ENCODE measurements around the gene BMPR1B.

Gene BMPR1B

DNA sequence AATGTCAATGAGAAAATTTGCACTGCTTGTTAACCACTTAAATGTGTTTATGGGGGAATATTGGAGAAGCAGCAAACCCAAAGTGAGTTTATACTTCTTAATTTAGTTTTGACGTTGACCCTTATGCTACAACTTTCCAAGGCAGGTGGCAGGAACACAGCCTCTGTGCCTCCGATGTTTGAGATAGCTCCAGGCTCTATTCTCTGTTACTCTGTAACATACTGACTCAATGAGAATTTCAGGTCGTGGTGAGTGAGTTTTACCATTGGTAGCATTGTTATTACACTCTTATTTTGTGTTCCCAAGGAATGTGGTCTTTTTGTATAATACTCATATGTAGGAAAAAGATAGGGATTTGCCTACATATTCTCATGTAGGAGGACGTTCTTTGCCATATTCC, 210.7 kb downstream of the BMPR1B start:
- DNase-seq: no peak

DNA sequence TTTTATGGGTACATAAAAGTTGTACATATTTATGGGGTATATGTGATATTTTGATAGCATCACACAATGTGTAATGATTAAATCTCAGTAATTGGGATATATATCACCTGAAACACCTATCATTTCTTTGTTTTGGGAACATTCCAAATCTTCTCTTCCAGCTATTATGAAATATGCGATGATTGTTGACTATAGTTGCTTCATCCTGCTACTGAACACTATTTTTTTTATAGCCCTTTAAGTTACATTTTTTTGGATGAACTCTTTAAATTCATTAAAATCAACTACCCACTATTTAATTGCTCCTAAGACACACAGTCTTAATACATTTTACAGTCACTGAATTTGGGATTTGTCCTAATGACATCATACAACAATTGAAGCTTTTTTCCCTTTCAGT, 212.9 kb downstream of the BMPR1B start:
- DNase-seq: no peak

DNA sequence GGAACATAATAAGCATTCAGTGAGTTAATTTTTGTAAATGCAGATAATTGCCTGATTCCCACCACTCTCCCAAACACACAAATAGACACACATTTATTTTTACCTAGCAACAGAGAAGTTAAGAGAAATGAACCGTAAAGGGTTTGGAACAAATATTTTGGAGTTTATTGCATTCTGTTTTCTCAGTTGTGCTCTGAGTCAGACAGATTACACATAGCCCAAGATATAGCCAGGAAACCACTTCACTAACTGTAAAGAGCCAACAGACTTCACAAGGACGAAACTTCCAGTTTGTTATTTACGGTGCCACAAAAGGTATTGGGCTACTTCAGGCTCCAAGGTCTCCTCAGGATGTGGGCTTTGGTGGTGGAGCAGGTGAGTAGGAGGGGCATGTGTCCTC, 217.0 kb downstream of the BMPR1B start:
- DNase-seq: no peak

DNA sequence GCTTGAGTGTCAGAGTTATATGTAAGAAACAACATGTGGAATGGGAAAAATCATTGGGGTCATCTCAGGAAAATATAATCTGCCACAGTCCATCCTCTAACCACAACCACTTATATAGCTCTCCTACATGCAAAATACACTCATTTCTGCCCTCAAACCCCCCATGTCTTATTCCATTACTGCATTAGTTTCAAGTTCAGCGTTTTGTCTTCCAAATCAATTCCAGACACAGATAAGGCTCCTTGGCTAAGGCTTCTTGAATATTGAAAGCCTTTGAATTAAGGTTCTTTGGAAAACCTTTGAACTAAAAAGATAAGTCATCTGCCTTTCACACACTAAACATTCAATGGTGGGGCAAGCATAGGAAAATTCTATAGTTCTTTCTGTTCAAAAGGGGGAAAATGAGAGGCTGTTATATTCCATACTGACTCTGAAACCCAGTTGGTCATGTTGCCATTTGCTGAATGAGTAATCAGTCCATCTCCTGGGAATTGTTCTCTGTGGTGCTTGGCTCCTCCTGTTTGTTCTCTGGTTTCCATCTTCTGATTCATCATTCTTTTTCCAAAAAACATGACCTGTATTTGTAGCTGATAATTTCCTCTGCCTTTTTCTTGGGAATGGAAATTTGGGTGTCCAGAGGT, 218.7 kb downstream of the BMPR1B start:
- no peak for DNase-seq

DNA sequence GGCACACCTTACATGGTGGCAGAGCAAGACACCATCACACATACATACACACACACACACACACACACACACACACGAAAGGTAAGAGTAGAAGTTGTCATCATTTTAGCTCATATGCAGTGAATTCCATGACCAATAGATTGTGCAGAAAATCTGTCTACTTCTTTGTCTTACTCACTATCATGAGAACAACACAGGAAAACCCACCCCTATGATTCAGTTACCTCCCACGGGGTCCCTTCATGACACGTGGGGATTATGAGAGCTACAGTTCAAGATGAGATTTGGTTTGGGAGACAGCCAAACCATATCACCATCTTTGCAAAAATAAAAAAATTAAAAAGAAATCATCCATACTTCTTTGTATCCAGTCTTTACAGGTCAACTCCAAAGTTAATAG, 221.1 kb downstream of the BMPR1B start:
- no peak for DNase-seq

DNA sequence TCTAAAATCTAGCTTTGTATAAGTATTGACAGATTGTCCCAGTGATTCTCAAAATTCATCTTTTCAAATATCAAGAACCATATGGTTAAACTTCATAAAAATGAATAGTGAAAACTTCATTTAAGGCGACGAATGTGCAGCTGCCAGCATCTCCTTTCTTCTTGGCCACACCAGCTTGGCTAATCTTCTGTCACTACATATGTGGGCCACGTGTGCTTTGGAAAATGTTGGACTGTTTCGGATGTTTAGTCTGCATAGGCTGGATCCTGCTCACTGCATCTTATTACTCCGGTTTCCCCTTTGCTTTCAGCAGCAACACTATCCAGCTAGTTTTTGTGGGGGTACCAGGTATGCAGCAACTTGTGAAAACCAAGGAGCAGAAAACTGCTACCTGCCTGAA, 221.9 kb downstream of the BMPR1B start:
- no peak for DNase-seq

DNA sequence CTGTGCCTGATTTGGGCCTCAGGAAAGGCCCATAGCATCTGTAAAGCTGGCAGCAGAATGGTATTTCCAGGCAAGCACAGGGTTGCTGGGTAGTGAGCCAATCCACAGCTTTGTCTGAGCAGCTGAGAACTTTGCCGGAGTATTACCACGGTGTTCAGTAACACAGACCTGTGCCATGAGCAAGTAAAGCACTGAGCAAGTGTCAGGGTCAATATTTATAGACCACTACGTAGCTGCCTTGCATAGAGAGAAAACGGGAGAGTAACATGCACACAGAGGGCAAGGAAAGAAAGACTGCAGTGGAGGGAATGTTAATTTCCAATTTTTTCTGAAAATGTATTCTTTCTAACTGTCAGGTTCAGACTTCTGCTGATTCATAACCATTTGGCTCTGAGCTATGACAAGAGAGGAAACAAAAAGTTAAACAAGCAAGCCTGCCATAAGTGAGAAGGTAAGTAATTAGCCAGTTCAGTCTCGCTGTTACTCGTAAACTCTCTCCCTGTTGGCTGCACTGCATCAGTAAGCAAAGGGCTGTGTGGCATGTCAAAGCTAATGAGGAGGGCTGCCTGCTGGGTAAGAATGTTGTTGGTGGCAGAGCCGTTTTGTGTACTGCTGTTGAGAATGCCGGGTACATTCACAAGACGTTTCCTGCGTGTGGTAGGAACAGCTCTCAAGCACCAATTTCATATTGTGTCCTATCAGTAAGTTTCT, 238.1 kb downstream of the BMPR1B start:
- DNase-seq: no peak

DNA sequence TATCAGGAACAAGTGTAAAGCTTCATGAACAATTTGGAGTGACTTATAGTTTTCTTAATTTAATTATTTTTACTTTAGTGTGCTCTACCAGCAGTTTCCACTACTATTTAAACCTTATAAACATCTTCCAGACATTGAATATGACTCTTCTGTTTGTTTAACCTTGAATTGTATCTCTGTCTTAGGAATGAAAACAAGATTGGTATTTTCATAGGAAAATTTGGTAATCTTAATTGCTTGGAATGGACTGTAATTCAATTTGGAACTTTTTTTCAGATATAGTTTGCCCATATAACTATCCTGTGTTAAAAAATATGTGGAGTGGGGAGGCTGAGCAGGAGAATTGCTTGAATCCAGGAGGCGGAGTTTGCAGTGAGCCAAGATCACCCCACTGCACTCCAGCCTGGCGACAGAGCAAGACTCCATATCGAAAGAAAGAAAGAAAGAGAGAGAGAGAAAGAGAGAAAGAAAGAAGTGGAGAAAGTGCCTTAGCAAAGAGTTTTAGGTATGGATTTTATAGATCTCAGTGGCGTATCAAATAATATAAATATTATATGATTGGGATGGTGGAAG, 242.4 kb downstream of the BMPR1B start:
- DNase-seq: no peak

DNA sequence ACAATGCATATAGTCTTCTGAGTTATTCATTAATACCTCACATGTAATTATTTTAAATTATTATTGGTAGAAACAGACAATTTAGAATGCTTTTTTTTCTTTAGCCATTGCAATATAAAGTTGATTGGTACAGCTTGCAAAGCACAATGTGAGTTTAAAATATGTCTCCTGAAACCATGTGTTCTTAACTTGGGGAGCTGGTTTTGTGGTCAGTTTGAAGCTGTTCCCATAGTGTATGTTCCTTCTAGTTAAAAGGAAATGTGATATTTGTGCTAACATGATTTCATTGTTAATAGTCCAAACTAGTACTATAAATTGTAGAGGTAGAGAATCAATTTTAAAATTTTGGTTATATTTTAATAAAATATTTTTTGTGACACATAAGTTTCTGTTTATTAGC, 247.2 kb downstream of the BMPR1B start:
- no peak for DNase-seq

DNA sequence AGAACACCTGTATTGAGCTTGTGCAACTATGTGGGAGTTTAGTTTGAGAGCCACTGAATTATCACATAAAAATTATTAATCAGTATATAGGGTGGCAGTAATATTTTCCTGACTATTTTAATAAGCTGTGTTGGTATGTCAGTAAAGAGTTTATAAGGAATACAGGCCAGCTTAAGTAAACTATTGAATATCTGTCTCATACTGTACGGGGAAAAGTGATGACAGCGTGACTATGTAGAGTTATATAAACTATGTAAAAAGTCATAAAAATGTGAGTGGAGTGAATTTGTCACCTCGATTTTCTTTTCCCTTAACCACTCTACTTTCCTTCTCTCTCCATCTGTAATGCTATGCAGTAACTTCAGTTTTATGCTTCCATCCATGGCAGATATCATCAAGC, 250.2 kb downstream of the BMPR1B start:
- DNase-seq: no peak

DNA sequence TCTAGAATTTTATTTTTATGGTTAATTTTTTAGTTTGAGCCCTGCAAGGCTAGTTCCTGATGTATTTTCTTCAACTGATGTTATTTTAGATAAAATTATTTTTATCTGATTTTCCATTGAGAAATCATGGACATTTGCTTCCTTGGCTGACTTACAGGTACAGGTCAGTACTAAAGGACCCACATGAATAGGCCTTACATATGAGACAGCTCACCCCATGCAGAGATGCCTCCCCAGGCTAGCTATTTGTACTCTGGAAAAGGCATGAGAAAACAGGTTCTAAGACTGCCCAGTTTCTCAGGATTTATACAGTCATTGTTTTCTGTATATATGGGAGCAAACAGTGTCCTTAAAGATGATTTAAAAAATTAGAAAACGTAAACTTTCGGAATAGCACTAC, 255.5 kb downstream of the BMPR1B start:
- DNase-seq: no peak

DNA sequence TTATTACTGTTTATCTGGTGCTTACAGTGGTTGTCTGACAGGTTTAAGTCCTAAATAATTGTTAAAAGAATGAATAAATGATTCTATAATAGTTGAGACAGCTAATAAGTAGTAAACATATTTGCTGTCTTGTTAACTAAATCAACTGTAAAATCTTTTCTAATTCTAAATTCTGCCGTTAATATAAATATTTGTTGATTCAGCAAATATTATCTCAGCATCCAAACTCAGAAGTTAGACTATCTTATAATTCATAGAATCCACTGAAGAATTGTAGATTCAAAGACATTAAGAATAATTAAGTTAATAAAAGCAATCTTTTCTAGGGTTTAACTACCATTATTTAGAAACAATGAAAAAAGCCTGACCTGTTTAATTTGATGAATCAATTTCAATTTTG, 256.3 kb downstream of the BMPR1B start:
- DNase-seq: no peak

DNA sequence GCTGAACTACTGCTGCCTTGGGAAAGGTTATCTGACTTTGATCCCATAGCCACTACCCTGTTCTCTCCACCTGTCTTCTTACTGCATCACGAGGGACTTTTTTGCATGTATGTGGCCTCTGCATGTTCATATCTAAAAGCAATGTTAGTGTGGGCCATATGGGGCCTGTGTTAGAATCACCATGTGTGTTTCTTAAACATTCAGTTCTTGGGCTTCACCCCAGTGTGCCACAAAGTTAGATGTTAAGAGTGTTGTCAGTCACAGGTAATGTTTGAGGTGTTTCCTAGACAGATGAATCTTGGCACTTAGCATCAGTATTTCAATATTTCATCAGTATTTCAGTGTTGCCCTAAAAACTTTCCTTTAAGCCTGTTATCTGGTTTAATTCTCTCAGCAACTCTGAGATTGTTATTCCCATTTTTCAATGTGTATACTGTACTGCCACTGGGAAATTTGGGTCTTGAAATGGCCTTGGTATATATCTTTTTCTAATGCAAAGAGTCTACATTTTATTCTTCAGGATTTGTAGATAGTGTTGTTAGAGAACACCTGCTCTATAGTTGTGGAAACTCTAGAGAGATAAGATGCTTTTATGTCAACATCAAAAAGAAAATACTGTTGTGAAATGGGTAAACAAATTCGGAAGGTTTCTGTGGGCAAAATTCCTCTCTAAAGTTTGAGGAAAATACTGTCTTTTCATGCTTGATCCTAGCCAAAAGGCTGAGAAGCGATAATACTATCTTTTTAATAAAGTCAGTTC, 259.7 kb downstream of the BMPR1B start:
- no peak for DNase-seq

DNA sequence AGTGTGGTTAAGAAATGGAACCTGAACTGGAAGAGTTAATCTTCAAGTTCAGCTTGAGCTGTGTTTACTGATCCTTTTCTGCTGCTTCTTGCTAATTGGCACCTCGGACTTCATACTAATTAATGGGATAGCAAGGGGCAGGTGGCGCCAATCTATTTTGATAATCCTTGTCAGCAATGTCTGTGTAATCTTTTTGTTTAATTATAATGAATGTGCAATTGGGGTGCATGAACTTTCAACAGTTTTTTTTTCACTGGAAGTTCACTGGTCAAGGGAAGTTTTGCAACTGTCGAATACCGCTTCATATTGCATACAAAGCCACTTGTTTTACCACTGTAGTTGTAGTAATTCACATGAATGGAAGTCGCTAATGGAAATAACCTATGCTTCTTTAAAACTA, 261.0 kb downstream of the BMPR1B start:
- no peak for DNase-seq

DNA sequence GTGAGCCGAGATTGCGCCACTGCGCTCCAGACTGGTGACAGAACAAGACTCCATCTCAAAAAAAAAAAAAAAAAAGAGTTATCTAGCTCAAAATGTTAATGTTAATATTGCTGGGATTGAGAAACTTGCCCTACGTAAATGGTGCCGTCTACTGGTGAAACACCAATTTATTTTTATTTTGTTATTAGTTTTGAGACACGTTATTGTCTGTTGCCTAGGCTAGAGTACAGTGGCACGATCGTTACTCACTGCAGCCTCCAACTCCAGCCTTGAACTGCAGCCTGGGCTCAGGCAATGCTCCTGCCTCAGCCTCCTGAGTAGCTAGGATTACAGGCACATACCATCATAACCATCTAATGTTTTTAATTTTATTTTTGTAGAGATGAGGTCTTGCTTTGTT, 262.8 kb downstream of the BMPR1B start:
- no peak for DNase-seq

DNA sequence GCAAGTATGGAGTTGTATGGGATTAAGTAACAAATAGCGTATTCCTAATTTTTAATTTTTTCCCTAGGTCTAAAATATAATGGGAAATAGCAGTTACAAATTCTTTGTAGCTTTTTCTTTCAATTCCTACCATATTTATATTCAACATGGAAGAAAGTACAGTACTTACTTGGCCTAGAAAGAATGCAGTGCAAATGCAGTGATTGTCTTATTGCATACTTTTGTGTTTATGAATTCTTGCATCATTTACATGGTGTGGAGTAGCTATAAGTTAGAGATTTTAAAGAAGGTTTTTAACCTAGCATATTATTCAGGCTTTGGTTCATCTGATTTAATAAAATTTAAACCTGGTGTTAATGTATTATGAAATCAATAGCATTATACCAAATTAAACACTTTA, 263.3 kb downstream of the BMPR1B start:
- DNase-seq: no peak

DNA sequence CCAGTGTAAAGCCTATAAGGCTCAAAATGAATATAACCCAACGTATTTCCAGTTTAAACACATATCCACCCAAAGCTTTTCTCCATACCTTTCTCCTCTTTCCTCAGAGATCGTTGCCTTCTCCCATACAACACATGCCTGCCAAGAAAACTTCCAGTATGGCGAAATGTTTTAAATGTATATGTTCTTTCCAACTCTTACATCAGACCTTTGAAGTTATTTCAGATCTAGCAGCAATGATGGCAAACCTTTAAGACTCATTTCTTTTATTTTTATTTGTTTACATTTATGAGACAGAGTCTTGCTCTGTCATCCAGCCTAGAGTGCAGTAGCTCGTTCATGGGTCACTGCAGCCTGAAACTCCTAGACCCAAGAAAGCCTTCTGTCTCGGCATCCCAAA, 265.4 kb downstream of the BMPR1B start:
- DNase-seq: no peak

DNA sequence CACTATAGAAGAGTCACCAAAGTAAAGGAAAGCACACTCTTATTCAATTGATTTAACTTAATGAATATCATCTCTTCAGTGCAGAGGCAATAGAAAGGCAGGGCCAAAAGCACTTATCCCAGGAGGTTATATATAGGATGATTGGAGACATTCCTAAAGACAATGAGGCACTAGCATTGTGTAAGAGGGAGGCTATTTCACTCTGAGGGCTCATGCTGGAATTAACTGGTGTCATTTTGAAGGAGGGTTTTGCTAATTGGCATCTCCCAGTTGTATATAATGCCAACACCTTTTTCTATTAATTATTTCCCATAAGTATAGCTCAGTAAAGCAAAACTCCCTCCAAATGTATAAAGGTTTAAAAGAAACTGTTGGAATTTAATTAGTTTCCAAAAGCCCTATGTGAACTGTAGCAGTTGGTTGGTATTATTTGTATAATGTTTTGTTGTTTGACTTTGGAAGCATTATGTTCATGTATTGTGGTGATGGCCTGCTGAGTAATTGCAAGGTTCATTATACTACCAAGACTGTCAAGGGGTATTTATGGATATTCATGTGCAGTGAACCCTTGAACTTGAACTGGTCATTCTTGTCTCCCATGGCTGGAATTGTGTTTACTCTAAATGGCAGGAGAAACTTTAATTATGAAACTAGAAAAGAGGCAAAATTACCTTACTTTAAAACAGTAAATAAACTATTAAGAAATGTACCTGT, 270.3 kb downstream of the BMPR1B start:
- no peak for DNase-seq

DNA sequence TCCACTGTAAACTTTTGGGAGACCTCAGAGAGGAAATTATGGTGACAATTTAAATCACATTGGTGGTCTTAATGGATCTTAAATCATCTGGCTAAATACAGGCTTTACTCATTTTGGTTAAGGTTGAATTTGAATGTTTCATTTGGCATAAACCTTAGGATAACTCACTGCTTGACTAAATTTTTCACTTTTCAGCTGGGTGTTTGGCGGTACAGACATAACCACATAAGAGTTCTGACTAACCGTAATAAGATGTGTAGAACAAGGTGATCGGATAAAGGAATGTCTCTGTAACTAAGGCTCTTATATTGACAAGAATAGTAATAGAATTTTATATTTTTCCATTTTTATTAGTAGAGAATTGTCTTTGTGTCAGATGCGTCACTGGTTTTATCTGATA, 281.0 kb downstream of the BMPR1B start:
- no peak for DNase-seq

DNA sequence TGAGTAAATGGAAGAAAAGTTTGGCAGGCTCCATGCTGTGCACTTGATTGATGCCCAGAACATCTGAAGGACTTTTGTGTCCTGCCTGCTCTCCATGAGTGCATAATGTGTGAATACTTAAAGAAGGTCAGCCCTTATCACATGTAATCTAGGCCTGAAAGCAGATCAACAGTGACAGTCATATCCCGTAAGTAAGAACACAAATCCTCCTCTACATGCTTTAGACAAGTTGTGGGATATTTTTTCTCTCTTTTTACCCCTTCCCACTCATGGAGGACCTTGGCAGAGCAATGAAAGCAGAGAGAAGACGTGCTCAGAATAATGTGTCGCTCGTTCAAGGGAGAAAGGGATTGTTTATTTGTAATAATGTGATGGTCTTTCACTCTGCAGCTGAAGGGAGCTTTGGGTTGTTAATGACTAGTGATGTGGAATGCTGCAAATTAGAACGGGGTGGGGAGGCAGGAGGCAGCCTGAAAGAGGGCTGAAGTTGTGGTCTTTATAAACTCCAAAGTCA, 286.6 kb downstream of the BMPR1B start:
- no peak for DNase-seq

DNA sequence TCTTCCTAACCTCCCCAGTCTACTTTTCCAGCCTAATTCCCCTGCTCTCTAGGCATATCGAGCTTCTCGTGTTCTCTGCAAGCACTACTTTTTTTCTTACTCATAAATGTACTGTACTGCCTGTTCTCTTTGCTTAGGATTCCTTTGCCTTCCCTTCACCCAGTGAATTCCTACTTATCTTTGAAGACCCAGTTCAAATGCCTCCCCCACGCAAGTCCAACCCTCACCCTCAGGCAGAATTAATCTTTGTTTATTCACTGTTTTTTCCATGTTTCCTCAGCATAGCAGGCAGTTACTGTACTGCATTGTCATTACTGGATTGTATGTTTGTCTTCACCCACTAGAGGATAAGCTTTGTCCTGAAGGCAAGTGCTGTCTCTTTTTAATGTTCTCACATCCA, 287.7 kb downstream of the BMPR1B start:
- DNase-seq: no peak

DNA sequence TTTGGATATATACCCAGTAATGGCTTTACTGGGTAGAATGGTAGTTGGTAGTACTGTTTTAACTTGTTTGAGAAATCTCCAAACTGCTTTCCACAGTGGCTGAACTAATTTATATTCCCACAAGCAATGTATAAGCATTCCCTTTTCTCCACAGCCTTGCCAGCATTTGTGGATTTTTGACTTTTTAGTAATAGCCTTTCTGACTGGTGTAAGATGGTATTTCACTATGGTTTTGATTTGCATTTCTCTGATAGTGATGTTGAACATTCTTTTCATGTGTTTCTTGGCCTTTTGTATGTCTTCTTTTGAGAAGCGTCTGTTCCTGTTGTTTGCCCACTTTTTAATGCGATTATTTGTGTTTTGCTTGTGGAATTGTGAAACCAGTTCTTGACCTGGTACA, 290.5 kb downstream of the BMPR1B start:
- DNase-seq: no peak
